GM18873 (cell line): ENCODE measurements around the gene RAE1.

Source experiments
- ATAC-seq: cut with Tn5 transposase; IDR thresholded peaks from one replicate; pipeline ENCODE4 v1.9.1; 2021; ENCODE audit warnings: mild to moderate bottlenecking, moderate library complexity, moderate number of reproducible peaks; ENCODE audit not compliant: unreplicated experiment, low FRiP score

The RAE1 gene

GRCh38 chr20:57398901-57399535 is 48.0 kb downstream of the RAE1 start:
- ATAC-seq = no peak

DNA sequence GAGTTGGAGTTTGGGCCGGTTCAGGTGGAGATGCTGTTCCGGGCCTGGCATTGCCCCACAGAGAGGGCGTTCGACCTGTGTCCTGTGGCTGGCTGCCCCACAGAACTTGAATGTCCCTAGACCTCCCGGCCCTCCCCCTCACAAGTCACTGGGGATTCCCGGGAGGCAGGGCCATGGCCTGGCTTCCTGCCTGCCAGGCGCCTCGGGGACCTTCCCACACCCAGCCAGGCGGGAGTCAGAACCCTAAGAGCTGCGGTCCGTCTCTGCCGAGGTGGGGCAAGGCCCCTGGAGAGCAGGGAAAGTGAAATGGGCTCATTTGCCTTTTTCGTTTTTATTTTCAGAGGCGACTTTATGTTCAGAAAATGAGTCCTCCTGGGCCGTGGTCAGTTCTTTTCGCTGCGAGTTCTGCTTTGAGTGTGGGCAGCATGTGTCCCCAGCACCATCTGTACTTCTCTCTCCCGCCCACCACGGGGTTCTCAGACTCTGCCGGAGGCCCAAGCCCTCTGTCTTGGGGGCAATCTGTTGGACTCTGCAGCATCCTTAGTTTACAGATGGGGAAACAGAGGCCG is 48.6 kb downstream of the RAE1 start:
- ATAC-seq = peak; percentile 48

DNA sequence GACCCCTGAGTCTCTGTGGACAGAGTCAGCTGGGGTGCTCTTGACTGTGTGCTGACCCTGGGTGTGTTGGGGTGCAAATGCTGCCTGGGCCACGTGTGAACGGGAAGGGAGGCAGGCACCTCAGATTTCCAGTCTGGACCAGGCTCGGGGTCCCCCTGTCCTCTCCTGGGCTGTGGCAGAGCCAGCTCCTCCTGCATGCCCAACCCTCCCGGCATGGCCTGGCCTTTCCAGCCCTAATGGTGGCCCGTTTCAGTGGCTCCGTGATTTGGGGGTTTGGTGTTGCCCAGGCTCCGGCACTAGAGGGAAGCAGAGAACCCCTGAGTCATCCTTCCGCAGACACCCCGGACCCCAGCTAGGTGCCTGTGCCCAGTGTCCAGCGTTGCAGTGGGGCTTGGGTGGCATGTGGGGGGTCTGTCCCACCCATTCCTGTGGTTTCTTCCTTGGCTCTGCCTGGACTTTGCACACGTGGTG is 49.2 kb downstream of the RAE1 start:
- ATAC-seq = no peak

- no peak for ATAC-seq
Measured at GRCh38 chr20:57400821-57401564, 49.9 kb downstream of the RAE1 start.

- ATAC-seq = no peak
Measured at GRCh38 chr20:57401565-57401918, 50.5 kb downstream of the RAE1 start.

DNA sequence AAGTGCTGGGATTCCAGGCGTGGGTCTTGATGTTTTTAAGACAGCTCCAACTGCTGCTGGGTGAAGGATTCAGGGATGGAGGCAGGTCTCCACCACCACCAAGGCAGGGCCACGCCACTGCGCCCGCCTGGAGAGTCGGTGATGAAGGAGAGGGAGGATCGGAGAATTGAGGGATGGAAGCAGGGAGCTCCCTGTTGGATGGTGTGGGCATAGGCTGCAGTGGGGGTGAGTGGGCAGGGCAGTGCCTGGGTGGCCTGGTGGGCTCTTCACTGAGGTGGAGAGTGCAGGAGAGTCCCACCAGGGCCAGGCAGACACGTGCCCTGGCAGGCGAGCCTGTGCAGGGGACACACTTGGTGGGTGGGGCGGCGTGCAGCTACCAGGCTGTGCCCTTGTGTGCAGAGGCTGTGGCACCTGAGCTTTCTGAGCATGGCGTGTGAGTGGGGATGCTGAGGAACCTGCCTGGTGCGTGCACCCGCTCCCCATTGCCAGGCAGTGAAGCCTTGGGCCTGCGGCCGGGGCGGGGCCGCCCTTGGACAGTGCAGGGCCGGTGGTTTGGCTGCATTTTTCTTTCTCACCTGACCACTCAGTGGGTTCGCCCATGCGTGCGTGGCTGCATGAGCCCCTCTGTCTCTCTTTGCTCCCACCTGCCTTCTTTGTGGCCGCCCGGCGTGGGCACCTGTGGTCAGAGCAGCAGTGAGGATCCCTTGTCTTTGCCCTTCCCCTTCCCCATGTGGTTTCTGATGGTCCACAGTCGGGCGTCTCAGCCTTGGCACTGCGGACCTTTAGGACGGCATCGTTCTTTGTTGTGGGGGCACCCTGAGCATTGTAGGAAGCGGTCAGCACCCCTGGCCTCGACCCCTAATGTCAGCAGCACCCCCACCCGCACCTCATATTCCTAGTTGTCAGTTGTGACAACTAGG is 51.4 kb downstream of the RAE1 start:
- ATAC-seq = no peak

DNA sequence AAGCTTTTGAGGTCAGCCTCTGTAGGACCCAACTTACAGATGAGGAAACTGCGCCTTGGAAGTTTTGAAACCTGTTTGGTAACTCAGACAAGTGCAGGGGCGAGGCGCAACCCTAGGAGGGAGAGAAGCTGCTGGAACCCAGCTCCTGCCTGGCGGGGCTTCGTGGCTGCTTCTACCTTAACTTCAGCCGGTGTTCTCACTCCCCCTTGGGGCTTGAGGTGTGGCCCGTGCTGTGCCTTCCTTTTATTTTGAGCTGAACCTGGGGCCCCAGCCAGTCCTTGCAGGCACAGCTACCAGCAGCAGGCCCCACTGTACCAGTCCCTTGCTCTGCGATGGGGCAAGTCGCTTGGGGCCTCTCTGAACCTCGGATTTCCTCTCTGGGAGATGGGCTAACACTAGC is 52.2 kb downstream of the RAE1 start:
- ATAC-seq = no peak

DNA sequence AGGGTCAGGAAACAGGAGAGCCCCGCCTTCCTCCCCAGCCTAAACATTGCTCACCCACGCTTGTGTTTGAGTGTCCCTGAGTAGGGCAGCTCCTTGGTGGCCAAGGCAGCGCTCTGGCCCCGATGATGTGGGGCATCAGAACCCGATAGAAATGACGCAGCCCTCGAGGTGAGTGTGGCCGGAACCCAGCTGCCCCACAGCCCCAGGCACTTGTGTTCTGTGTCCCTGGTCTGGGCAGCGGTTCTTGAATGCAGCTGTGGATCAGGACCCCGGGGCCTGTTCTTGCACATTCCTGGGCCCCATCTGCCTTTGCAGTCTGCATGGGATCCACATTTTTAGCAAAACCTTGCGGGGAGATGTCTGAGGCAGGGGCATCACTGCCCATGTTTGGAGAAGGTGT is 53.0 kb downstream of the RAE1 start:
- ATAC-seq = no peak

GRCh38 chr20:57404419-57405072 is 53.5 kb downstream of the RAE1 start:
- ATAC-seq = no peak

GRCh38 chr20:57405236-57406016 is 54.4 kb downstream of the RAE1 start:
- no peak for ATAC-seq

GRCh38 chr20:57407541-57407956 is 56.5 kb downstream of the RAE1 start:
- ATAC-seq = no peak

- ATAC-seq = no peak
Measured at GRCh38 chr20:57408131-57408530, 57.1 kb downstream of the RAE1 start.

- ATAC-seq = no peak
Measured at GRCh38 chr20:57408536-57409233, 57.6 kb downstream of the RAE1 start.

DNA sequence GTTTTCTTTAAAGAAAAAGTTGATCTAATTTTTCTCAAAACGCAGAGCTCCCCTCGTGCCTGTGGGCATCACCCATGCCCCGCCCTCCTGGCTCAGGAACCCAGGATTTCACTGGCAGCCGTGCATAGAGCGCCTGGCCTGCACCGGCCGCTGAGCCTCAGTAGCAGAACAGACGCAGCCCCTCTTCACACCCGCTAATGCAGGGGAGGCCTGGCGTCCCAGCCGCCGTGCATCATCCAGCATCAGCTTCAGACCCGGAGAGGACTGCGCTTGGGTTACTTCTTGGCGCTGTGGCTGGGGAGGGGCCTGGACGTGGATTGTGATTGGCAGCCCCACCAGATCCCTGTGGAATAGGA is 58.2 kb downstream of the RAE1 start:
- no peak for ATAC-seq

DNA sequence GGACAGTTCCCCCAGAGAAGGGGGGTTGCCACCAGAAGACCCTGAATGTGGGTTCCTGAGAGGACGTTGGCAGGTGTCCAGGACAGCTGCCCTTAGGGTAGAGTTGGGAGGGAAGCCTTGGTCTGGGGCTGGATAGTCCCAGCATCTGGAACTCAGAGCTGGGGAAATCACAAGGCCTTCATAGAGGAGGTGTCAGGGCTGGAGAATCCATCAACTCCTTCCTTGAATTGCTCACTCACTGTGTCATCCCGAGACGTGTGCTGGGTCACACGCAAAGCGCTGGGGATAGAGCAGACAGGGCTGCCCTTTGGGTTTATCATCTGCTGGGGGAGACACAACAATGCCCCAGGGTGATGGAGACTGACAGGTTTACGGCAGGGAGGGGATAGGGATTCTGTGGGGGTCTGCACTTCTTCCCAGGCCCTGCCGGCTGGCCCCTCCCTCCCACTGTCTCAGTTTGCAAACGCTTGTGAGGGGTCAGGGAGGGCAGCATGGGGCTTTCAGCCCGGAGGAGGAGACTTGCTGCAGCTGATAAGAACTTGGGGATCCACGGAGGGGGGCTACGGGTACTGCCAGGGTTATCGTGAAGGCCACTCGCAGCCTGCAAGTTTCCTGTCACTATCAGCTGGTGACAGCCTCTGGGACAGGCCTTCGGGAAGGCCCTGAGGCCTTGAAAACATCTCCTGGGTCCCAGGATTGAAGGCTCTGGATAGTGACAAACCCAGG is 58.8 kb downstream of the RAE1 start:
- ATAC-seq = no peak

DNA sequence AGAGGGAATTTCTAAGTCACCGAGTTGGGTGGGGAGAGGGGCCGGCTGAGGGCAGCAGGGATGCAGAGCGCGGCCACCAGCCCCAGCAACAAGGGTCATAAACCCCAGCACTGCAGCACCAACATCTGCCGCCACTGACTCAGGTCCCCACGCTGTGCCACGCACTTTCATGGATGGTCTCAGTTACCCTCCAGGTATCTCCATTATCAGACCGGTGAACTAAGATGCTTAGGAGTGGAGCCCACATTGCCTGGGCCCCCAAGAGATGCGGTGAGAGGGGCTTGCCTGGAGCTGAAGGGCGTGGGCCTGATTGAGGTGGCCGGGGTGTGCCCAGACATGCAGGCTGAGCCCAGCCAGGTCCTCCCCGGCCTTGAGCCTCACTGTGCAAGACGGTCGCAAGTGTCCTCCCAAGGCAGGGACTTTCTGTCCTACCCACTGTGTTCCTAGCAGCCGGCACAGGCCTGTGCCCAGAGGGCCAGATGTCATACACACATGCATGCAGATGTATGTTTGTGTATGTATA is 59.4 kb downstream of the RAE1 start:
- ATAC-seq = no peak

DNA sequence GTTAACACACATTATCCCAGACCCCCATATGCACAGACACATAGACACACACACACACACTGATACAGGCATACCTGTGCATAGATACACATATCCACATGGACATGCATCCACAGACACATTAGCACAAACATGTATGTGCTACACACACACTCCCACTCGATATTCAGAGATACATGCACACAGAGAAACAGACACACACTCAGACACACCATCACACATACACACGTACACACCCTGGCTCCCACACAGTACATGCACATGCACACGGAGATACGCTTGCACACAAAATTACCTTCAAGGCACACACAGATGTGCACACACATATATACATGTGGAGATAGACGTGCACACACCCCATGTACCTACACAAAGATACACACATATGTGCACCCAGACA is 59.9 kb downstream of the RAE1 start:
- ATAC-seq = no peak
